Measurements from ENCODE around the gene PLEKHA5.

Gene PLEKHA5

DNA sequence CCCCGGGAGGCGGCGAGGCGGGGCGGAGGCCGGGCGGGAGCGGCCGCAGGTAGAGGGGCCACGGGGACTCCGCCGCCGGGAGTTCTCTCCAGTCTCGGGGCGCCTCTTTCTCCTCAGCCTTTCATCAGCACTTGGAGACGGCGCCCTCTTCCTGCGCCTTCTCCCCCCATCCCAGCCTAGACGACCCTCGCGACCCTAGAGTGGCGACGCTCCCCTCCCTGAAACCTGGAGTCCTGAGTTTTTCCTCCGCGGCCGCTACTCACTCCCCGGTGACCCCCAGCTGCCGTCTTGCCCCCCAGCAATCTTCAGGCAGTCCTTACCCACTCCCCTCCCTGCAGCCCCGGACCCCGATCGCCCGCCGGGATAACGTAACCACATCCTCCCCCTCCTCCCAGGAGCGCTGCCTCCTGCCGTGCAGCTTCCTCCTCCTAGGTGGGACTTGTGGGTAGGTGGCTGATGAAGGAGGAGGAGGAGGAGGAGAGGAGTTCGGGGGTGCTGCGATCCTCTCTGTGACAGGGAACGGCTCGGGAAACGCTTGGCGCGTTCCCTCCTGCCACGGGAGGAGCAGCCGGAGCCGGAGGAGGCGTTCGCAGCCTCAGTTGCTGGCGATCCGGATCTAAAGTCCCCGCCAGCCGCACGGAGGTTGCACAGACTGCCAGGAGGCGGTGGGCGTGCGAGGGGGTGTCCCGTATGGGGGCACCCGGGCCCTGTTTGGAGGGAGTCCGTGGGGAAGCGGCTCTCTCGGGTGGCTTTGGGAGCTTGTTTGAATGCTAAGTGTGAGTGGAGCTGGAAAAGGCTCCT lies 891 bp downstream of the PLEKHA5 start:
- DNase-seq (ENCODE audit: low spot score), result no peak

GRCh38 chr12:19131025-19131444 lies 1.5 kb downstream of the PLEKHA5 start:
- no peak for DNase-seq (ENCODE audit: low spot score)

DNA sequence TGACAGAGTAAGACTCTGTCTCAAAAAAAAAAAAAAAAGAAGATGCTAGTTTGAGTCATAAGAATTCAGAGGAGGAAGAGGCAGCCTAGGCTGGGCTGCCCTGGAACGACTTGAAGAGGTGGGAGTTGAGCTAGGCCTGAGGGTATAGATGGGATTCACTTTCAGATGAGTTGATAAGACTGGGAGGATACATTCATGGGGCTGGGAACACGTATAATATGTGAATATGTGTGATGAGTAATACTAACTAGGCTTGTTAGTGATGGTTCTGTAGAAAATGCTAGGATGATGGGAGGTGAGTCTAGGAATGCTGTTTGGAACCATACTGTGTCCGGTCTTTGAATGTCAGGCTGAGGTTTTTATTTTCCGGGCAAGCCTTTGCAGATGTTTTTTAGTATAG lies 9.0 kb downstream of the PLEKHA5 start:
- no peak for DNase-seq (ENCODE audit: low spot score)

DNA sequence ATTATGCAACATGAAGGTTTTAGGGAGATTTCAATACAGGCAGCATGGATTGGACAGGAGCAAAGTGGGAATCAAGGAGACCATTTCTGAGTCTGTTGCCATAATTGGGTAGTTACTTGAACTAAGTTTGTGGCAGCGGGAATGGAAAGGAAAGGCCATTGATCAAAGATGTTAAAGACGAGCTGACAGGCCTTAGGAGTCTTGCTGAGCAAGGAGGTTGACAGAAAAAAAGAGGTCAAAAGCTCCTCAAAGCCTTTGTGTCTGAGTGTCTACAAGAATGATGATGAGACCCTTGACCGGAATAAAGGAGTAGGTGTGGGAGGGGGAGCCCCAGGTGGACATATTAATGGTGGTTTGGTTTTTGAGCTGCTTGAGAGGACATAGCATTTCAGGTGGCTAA lies 9.4 kb downstream of the PLEKHA5 start:
- DNase-seq (ENCODE audit: low spot score), result no peak

DNA sequence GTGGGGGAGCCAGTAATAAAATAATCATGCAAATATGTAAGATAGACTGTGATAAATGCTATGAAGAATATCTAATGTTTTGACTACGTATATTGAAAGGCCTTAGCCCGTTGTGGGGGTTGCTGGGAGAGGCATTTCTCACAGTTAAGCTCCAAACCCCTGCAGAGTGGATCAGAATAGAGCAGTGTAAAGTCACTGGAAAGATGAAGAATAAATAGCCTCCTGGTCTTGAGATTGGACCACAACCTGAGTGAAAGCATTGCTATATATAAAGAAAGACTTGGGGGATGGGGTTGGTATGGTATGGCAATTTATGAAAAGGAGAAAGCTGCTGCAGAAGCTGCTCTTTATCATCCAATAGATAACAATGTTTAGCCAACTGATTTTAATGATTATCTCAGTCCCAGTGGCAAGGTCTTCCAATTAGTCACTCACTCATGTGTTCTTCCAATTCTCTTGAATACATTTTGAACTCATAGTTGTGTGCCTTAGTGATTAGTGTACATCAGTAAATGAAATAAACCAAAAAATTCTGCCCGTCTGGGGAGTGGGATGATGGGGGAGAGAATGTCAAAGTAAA lies 10.2 kb downstream of the PLEKHA5 start:
- DNase-seq (ENCODE audit: low spot score), result no peak

DNA sequence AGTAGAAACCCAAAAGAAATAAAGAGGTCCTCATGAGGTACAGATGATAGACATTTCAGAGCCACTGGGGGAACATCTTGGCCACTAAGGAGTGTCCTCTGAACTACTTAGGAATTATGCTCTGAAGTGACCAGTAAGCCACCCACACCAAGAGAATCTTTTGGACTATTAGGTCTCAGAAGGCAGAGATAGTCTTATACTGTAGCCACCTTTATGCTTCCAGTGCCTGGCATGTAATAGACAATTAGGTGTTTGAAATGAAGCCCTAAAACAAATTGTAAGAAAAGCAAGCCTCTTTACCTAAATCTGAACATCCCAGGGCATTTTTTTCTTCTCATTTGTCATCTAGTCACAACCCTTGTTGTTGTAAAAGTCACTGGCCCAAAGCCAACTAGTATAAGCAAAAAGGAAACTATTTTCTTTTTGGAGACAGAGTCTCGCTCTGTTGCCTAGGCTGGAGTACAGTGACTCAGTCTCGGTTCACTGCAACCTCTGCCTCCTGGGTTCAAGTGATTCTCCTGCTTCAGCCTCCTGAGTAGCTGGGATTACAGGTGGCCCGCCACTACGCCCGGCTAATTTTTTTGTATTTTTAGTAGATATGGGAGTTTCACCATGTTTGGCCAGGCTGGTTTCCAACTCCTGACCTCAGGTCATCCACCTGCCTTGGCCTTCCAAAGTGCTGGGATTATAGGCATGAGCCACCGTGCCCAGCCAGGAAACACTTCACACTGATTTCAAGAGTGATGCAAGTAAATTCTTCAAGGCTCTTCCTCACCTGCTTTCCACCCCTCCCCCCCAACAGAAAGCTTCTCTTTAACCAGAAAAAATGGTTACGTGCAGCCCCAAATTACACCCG lies 11.1 kb downstream of the PLEKHA5 start:
- no peak for DNase-seq (ENCODE audit: low spot score)

DNA sequence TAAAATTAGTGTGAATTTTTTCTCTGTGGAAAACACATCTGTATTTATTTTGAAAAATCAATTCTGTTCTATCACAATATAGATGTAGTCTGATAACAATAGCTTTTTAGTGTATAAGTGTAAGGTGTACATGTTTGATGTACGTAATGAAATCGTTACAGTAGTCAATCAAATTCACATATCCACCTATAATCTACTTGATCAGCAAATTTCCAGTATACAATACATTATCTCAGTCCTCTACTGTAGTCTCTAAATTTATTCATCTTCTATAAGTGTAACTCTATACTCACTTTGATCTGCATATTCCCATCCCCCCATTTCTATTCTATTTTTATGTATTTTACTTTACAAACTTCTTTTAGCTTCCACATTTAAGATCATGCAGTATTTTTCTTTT lies 13.0 kb downstream of the PLEKHA5 start:
- DNase-seq (ENCODE audit: low spot score), result no peak

DNA sequence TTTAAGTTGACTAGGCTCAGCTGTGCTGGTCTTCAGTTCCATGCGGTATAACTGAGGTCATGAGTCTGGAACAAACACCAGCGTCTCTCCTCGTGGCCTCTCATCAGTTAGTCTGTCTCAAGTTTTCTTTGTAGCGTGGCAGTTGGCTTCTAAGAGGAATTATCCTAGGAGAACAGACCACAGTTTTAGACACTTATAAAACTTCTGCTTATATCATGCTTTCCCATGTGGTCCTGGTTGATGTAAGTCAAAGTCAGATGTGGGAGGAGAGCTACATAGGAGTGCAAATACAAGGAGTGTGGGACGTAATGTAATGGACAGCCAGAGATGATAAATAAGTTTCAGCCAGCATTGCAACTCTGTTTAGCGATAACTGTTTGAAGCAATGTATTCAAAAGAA lies 14.8 kb downstream of the PLEKHA5 start:
- no peak for DNase-seq (ENCODE audit: low spot score)

- DNase-seq (ENCODE audit: low spot score), result no peak
Observed at GRCh38 chr12:19144985-19145384, 15.5 kb downstream of the PLEKHA5 start.

GRCh38 chr12:19148860-19149259 lies 19.3 kb downstream of the PLEKHA5 start:
- no peak for DNase-seq (ENCODE audit: low spot score)

- no peak for DNase-seq (ENCODE audit: low spot score)
Observed at GRCh38 chr12:19150273-19150900, 20.9 kb downstream of the PLEKHA5 start.

GRCh38 chr12:19151298-19151697 lies 21.8 kb downstream of the PLEKHA5 start:
- no peak for DNase-seq (ENCODE audit: low spot score)

DNA sequence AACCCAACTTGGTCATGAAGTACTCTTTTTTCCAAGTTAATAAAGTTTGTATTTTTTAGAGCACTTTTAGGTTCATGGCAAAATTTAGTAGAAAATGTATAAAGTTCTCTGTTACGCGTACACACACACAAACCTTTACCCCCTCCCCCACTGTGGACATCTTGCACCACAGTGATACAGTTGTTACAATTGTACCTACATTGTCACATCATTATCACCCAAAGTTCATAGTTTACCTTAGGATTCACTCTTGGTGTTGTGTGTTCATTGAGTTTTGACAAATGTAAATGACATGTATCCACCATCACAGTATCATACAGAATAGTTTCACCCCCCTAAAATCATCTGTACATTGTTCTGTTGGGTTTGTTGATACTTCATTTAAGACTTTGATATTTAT lies 23.9 kb downstream of the PLEKHA5 start:
- no peak for DNase-seq (ENCODE audit: low spot score)

DNA sequence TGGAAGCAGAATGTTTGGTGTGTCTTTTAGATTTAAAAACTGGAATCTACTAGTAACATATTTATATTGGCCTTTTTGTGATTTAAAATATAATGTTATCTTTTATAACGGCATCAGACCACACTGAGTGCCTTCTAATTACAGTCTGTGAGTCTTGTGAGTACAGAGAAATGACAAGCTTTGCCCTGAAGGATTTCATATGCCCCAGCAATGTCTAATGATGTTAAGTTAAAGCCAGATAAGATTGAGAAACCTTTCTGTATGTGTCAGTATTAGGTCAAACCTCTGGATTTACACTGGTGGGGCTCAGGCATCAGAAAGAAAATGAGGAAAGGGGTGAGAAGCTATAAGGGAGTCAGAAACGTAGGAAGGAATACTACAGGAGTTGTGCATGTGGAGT lies 25.2 kb downstream of the PLEKHA5 start:
- DNase-seq (ENCODE audit: low spot score), result no peak

GRCh38 chr12:19155981-19156734 lies 26.6 kb downstream of the PLEKHA5 start:
- DNase-seq (ENCODE audit: low spot score), result no peak

DNA sequence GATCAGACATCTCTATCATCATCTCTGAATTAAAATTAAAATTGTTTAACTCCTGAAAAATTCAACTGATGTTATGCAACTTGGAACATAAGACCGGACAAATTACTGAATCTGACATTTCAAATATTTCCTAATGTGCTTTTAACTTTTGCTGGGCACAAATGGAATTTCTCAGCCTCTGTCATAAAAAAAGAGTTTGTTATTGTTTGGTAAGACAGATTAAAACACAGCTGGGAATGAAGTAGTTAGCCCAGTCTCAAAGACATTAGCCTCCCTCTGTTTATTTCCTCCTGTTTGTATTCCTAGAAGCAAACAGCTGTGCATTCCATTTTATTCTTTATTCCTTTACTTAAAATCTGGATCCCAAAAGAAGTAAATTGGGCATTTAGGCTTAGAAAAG lies 29.4 kb downstream of the PLEKHA5 start:
- DNase-seq (ENCODE audit: low spot score), result no peak

GRCh38 chr12:19161216-19161615 lies 31.7 kb downstream of the PLEKHA5 start:
- DNase-seq (ENCODE audit: low spot score), result no peak

- DNase-seq (ENCODE audit: low spot score), result no peak
Observed at GRCh38 chr12:19165451-19165850, 35.9 kb downstream of the PLEKHA5 start.

- no peak for DNase-seq (ENCODE audit: low spot score)
Observed at GRCh38 chr12:19166387-19166786, 36.9 kb downstream of the PLEKHA5 start.

DNA sequence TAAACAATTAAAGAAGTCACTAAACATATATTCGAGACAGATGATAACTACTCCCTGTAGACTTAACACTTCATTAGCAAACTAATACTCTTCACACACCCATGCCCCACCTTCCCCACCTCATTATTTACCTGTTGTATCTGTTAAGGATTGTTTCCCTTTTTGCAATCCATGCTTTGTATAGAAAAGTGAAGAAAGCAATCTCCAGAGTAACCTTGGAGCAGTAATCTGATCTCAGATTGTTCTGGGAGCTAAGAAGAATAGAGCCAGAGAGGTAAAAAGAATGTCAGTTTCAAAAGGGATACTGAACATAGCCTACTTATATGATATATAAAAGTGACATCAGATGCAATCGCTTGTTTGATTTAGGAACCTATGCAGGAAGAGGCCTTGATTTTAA lies 37.4 kb downstream of the PLEKHA5 start:
- no peak for DNase-seq (ENCODE audit: low spot score)

DNA sequence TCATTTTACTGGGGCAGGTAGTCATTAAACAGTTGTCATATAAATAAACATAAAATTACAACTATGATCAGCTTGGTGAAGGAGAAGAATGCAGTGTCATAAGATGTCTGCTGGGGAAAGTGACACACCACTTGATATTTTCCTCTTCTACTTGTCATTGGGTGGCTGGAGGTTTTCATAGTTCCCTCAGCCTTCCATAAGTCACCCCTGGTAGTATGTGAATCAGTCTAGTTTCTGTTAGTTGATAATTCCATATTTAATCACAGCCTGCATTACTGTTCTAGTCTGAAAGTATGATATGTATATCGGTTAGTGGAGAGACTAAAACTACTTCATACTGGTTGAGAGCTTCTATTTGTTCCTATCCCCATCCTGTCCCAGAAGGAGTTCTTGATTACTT lies 38.2 kb downstream of the PLEKHA5 start:
- no peak for DNase-seq (ENCODE audit: low spot score)

GRCh38 chr12:19168644-19169043 lies 39.1 kb downstream of the PLEKHA5 start:
- no peak for DNase-seq (ENCODE audit: low spot score)

All from CD4-positive, alpha-beta T cell treated with Interleukin-2 at 100 ng/mL for 4 hours (primary cell).